ENCODE data around the gene NDRG3.

Gene NDRG3

GRCh38 chr20:36663031-36663430 is 82.9 kb downstream of the NDRG3 start:
- no peak overlapping the region for H3K27ac Mint-ChIP-seq
- H3K36me3 Mint-ChIP-seq (ENCODE audit: low read depth): peaks cover 33% of the 10 kb centered on the region
- no peak overlapping the region for H3K4me3 Mint-ChIP-seq
- H3K4me1 Mint-ChIP-seq (ENCODE audit: low read depth): peaks cover 16% of the 10 kb centered on the region
- H3K27me3 Mint-ChIP-seq: no peaks in the 10 kb centered on the region
- no peaks in the 10 kb centered on the region for H3K9me3 Mint-ChIP-seq
- intact Hi-C loops (cut with micrococcal nuclease): no loop called here

GRCh38 chr20:36658300-36658699 is 87.6 kb downstream of the NDRG3 start:
- H3K4me3 Mint-ChIP-seq: no peak overlapping the region
- no peaks in the 10 kb centered on the region for H3K27me3 Mint-ChIP-seq
- no peak overlapping the region for H3K27ac Mint-ChIP-seq
- peaks cover 25% of the 10 kb centered on the region for H3K36me3 Mint-ChIP-seq (ENCODE audit: low read depth)
- intact Hi-C loops (cut with micrococcal nuclease): no loop called here
- no peaks in the 10 kb centered on the region for H3K9me3 Mint-ChIP-seq
- peaks cover 16% of the 10 kb centered on the region for H3K4me1 Mint-ChIP-seq (ENCODE audit: low read depth)

GRCh38 chr20:36656733-36657132 is 89.2 kb downstream of the NDRG3 start:
- no peak overlapping the region for H3K27ac Mint-ChIP-seq

GRCh38 chr20:36655004-36655403 is 90.9 kb downstream of the NDRG3 start:
- intact Hi-C loops (cut with micrococcal nuclease): no loop called here
- H3K4me3 Mint-ChIP-seq: no peak overlapping the region
- H3K27ac Mint-ChIP-seq: no peak overlapping the region
- H3K36me3 Mint-ChIP-seq (ENCODE audit: low read depth): peaks cover 40% of the 10 kb centered on the region
- no peaks in the 10 kb centered on the region for H3K9me3 Mint-ChIP-seq
- no peaks in the 10 kb centered on the region for H3K27me3 Mint-ChIP-seq
- peaks cover 7% of the 10 kb centered on the region for H3K4me1 Mint-ChIP-seq (ENCODE audit: low read depth)

More at GRCh38 chr20:36656733-36657132, 89.2 kb downstream of the NDRG3 start:
- Mint-ChIP-seq H3K36me3 (ENCODE audit: low read depth) (peaks cover 35% of the 10 kb centered on the region), H3K4me3 (no peak overlapping the region), H3K9me3 (no peaks in the 10 kb centered on the region), H3K4me1 (ENCODE audit: low read depth) (peaks cover 7% of the 10 kb centered on the region), H3K27me3 (no peaks in the 10 kb centered on the region)
- intact Hi-C loops (cut with micrococcal nuclease): no loop called here

- Mint-ChIP-seq H3K36me3 (ENCODE audit: low read depth) (peaks cover 37% of the 10 kb centered on the region), H3K27me3 (no peaks in the 10 kb centered on the region), H3K27ac (no peak overlapping the region), H3K4me1 (ENCODE audit: low read depth) (peaks cover 7% of the 10 kb centered on the region), H3K9me3 (no peaks in the 10 kb centered on the region), H3K4me3 (no peak overlapping the region)
- intact Hi-C loops (cut with micrococcal nuclease): no loop called here
These were observed 91.4 kb downstream of the NDRG3 start for GRCh38 chr20:36654506-36654905.

GRCh38 chr20:36653456-36653855 is 92.4 kb downstream of the NDRG3 start:
- peaks cover 5% of the 10 kb centered on the region for H3K4me1 Mint-ChIP-seq (ENCODE audit: low read depth)
- intact Hi-C loops (cut with micrococcal nuclease): no loop called here
- no peak overlapping the region for H3K4me3 Mint-ChIP-seq
- H3K36me3 Mint-ChIP-seq (ENCODE audit: low read depth): peaks cover 37% of the 10 kb centered on the region
- H3K27me3 Mint-ChIP-seq: no peaks in the 10 kb centered on the region
- H3K9me3 Mint-ChIP-seq: no peaks in the 10 kb centered on the region
- H3K27ac Mint-ChIP-seq: no peak overlapping the region

GRCh38 chr20:36647196-36648121 is 98.4 kb downstream of the NDRG3 start:
- Mint-ChIP-seq H3K27ac (peak overlapping the region; percentile 11), H3K36me3 (ENCODE audit: low read depth) (peaks cover 12% of the 10 kb centered on the region), H3K27me3 (no peaks in the 10 kb centered on the region), H3K9me3 (no peaks in the 10 kb centered on the region), H3K4me1 (ENCODE audit: low read depth) (peaks cover 7% of the 10 kb centered on the region), H3K4me3 (no peak overlapping the region)
- intact Hi-C loops (cut with micrococcal nuclease): no loop called here

GRCh38 chr20:36646678-36647077 is 99.2 kb downstream of the NDRG3 start:
- no peaks in the 10 kb centered on the region for H3K27me3 Mint-ChIP-seq
- H3K27ac Mint-ChIP-seq: peak overlapping the region; percentile 11
- no peak overlapping the region for H3K4me3 Mint-ChIP-seq
- peaks cover 12% of the 10 kb centered on the region for H3K4me1 Mint-ChIP-seq (ENCODE audit: low read depth)
- H3K36me3 Mint-ChIP-seq (ENCODE audit: low read depth): peaks cover 8% of the 10 kb centered on the region
- intact Hi-C loops (cut with micrococcal nuclease): no loop called here
- H3K9me3 Mint-ChIP-seq: no peaks in the 10 kb centered on the region

GRCh38 chr20:36645998-36646397 is 99.9 kb downstream of the NDRG3 start, which contains the start of gene SLA2:
SLA2 (minus strand) TSS chr20:36646196; CDS start chr20:36641335, 4,861 bp downstream.
- H3K4me3 Mint-ChIP-seq: no peak within 1 kb of the TSS
- H3K27me3 Mint-ChIP-seq: no peaks in the 10 kb centered on the region
- intact Hi-C loops (cut with micrococcal nuclease): no loop called here
- peaks cover 12% of the 10 kb centered on the region for H3K4me1 Mint-ChIP-seq (ENCODE audit: low read depth)
- peaks cover 1% of the 10 kb centered on the region for H3K36me3 Mint-ChIP-seq (ENCODE audit: low read depth)
- H3K27ac Mint-ChIP-seq: peak within 1 kb of the TSS; percentile 11
- no peaks in the 10 kb centered on the region for H3K9me3 Mint-ChIP-seq

- no peak overlapping the region for H3K27ac Mint-ChIP-seq
- intact Hi-C loops (cut with micrococcal nuclease): no loop called here
- no peaks in the 10 kb centered on the region for H3K36me3 Mint-ChIP-seq (ENCODE audit: low read depth)
- peaks cover 12% of the 10 kb centered on the region for H3K4me1 Mint-ChIP-seq (ENCODE audit: low read depth)
- H3K4me3 Mint-ChIP-seq: no peak overlapping the region
- H3K9me3 Mint-ChIP-seq: no peaks in the 10 kb centered on the region
- H3K27me3 Mint-ChIP-seq: no peaks in the 10 kb centered on the region
These were observed 100.5 kb downstream of the NDRG3 start for GRCh38 chr20:36645353-36645752.

- Mint-ChIP-seq H3K4me3 (no peak overlapping the region), H3K4me1 (ENCODE audit: low read depth) (peaks cover 12% of the 10 kb centered on the region)
- intact Hi-C loops (cut with micrococcal nuclease): no loop called here
These were observed 101.2 kb downstream of the NDRG3 start for GRCh38 chr20:36644706-36645095.

GRCh38 chr20:36644032-36644705 is 101.7 kb downstream of the NDRG3 start:
- no peaks in the 10 kb centered on the region for H3K36me3 Mint-ChIP-seq (ENCODE audit: low read depth)
- no peak overlapping the region for H3K4me3 Mint-ChIP-seq
- intact Hi-C loops (cut with micrococcal nuclease): no loop called here
- no peaks in the 10 kb centered on the region for H3K9me3 Mint-ChIP-seq
- H3K4me1 Mint-ChIP-seq (ENCODE audit: low read depth): peaks cover 12% of the 10 kb centered on the region
- H3K27ac Mint-ChIP-seq: no peak overlapping the region
- no peaks in the 10 kb centered on the region for H3K27me3 Mint-ChIP-seq

More at GRCh38 chr20:36644706-36645095, 101.2 kb downstream of the NDRG3 start:
- H3K9me3 Mint-ChIP-seq: no peaks in the 10 kb centered on the region
- no peaks in the 10 kb centered on the region for H3K36me3 Mint-ChIP-seq (ENCODE audit: low read depth)
- no peaks in the 10 kb centered on the region for H3K27me3 Mint-ChIP-seq
- no peak overlapping the region for H3K27ac Mint-ChIP-seq

GRCh38 chr20:36642136-36642535 is 103.8 kb downstream of the NDRG3 start:
- peaks cover 12% of the 10 kb centered on the region for H3K4me1 Mint-ChIP-seq (ENCODE audit: low read depth)
- intact Hi-C loops (cut with micrococcal nuclease): no loop called here
- no peaks in the 10 kb centered on the region for H3K9me3 Mint-ChIP-seq
- no peaks in the 10 kb centered on the region for H3K36me3 Mint-ChIP-seq (ENCODE audit: low read depth)
- H3K4me3 Mint-ChIP-seq: no peak overlapping the region
- H3K27ac Mint-ChIP-seq: no peak overlapping the region
- no peaks in the 10 kb centered on the region for H3K27me3 Mint-ChIP-seq

GRCh38 chr20:36641506-36641843 is 104.4 kb downstream of the NDRG3 start:
- H3K4me3 Mint-ChIP-seq: no peak overlapping the region
- no peak overlapping the region for H3K27ac Mint-ChIP-seq
- H3K4me1 Mint-ChIP-seq (ENCODE audit: low read depth): peaks cover 12% of the 10 kb centered on the region
- no peaks in the 10 kb centered on the region for H3K27me3 Mint-ChIP-seq
- H3K36me3 Mint-ChIP-seq (ENCODE audit: low read depth): no peaks in the 10 kb centered on the region
- intact Hi-C loops (cut with micrococcal nuclease): no loop called here
- no peaks in the 10 kb centered on the region for H3K9me3 Mint-ChIP-seq
